GM12878 (cell line): ENCODE data around the gene MAN2A1. TPM values are rescaled to one million over a fixed set of nuclear protein-coding genes. Genes with fewer than 3 reads are reported as not detected.

Experiments used
- ATAC-seq: fragments of 200-7000 bp; cut with Tn5 transposase; 3 replicates; pipeline ENCODE4 v1.9.1; 2020; ENCODE audit warnings: mild to moderate bottlenecking, moderate library complexity
- BruUV-seq: library from RNA; stranded (reverse); fragments of 400-500 nt; replicated peaks from 2 replicates; lab custom pipeline; 2021; lab: Mats Ljungman, UMichigan
- CTCF ChIA-PET: fragments of 300-600 bp; sonication (Branson Sonifier 250); formaldehyde crosslinking; extraction: SDS; loops from one replicate; lab custom pipeline; 2021; ENCODE audit warnings: inconsistent platforms; lab: Yijun Ruan, JAX
- POLR2A ChIA-PET: fragments of 350-600 bp; formaldehyde crosslinking; extraction: SDS; loops from one replicate; lab custom pipeline; 2021; ENCODE audit warnings: inconsistent platforms; lab: Charles Lee
- RAD21 ChIA-PET: fragments of 300-600 bp; sonication (Branson Sonifier 250); formaldehyde crosslinking; loops from one replicate; lab custom pipeline; 2023; ENCODE audit warnings: antibody characterized with exemption; ENCODE audit not compliant: unreplicated experiment; lab: Charles Lee
- SMC1A ChIA-PET: fragments of 300-600 bp; sonication (Branson Sonifier 250); formaldehyde crosslinking; loops from one replicate; lab custom pipeline; 2023; ENCODE audit not compliant: unreplicated experiment, uncharacterized antibody; lab: Charles Lee
- DNase-seq: peaks from one replicate; pipeline ENCODE4 v3.0.0-alpha.2; 2011; ENCODE audit warnings: low read depth, low spot score
- FAIRE-seq: peaks from 3 replicates; lab custom pipeline; 2011; peaks lifted over from hg19 to GRCh38; lab: Jason Lieb, UNC
- H2AFZ ChIP-seq: 2 replicates; pipeline ENCODE4 v1.6.0; 2011; ENCODE audit warnings: low read depth, low read length, control low read depth; ENCODE audit not compliant: control insufficient read depth
- H3K27ac ChIP-seq: 2 replicates; pipeline ENCODE4 v1.5.1; 2011; ENCODE audit warnings: control low read depth; ENCODE audit not compliant: control insufficient read depth, insufficient read depth
- H3K27me3 ChIP-seq, 2 experiments: replicated peaks in 1 of 2; 2 replicates each; pipeline versions ENCODE4 v1.6.0 to v1.6.1; 2011; ENCODE audit warnings: low read length in 1 of 2; ENCODE audit not compliant: control insufficient read depth in 2 of 2, insufficient read depth in 2 of 2
- H3K36me3 ChIP-seq, 2 experiments: 2 replicates each; pipeline ENCODE4 v1.5.1; 2011; ENCODE audit warnings: low read length in 1 of 2; ENCODE audit not compliant: control insufficient read depth in 2 of 2, insufficient read depth in 2 of 2
- H3K4me1 ChIP-seq: 2 replicates; pipeline ENCODE4 v1.6.1; 2011; ENCODE audit warnings: mild to moderate bottlenecking, low read length, moderate library complexity, mixed read lengths; ENCODE audit not compliant: control insufficient read depth, insufficient read depth
- H3K4me2 ChIP-seq: 2 replicates; pipeline ENCODE4 v1.6.0; 2011; ENCODE audit warnings: control low read depth; ENCODE audit not compliant: control insufficient read depth, insufficient read depth
- H3K4me3 ChIP-seq: fragments of 200-600 bp; sonication (generic); 2 replicates; pipeline ENCODE4 v1.5.1; 2016
- H3K79me2 ChIP-seq: 2 replicates; pipeline ENCODE4 v1.6.0; 2011; ENCODE audit warnings: low read length; ENCODE audit not compliant: control insufficient read depth, insufficient read depth
- H3K9ac ChIP-seq: 2 replicates; pipeline ENCODE4 v1.8.0; 2011; ENCODE audit warnings: low read length, control low read depth, mixed read lengths; ENCODE audit not compliant: control insufficient read depth, insufficient read depth
- H3K9me3 ChIP-seq: replicated peaks from 3 replicates; pipeline ENCODE4 v1.5.1; 2011; ENCODE audit warnings: mild to moderate bottlenecking, low read length; ENCODE audit not compliant: control insufficient read depth, insufficient read depth
- H4K20me1 ChIP-seq: 2 replicates; pipeline ENCODE4 v1.6.0; 2011; ENCODE audit not compliant: control insufficient read depth, insufficient read depth
- ATF2 ChIP-seq: IDR thresholded peaks from 2 replicates; pipeline ENCODE4 v1.6.1; 2012; ENCODE audit warnings: low read length, inconsistent platforms
- BMI1 ChIP-seq: fragments of 450-650 bp; IDR thresholded peaks from 2 replicates; pipeline ENCODE4 v1.6.1; 2016; ENCODE audit warnings: mild to moderate bottlenecking, moderate library complexity, borderline replicate concordance
- CBFB ChIP-seq: IDR thresholded peaks from 2 replicates; pipeline ENCODE4 v1.6.1; 2016; ENCODE audit warnings: antibody characterized with exemption, low read depth
- EED ChIP-seq: sonication (generic); IDR thresholded peaks from 2 replicates; pipeline ENCODE4 v1.6.1; 2016; ENCODE audit warnings: antibody characterized with exemption, low read depth
- HCFC1 ChIP-seq: fragments of 150-350 bp; IDR thresholded peaks from 2 replicates; pipeline ENCODE4 v1.6.1; 2014; ENCODE audit warnings: low read length
- KDM1A ChIP-seq: fragments of 200-600 bp; sonication (generic); IDR thresholded peaks from 2 replicates; pipeline ENCODE4 v1.6.1; 2016; ENCODE audit warnings: borderline replicate concordance
- KLF5 ChIP-seq: fragments of 450-650 bp; IDR thresholded peaks from 2 replicates; pipeline ENCODE4 v1.6.1; 2014; ENCODE audit warnings: mild to moderate bottlenecking; ENCODE audit not compliant: partially characterized antibody
- RUNX3 ChIP-seq: IDR thresholded peaks from 2 replicates; pipeline ENCODE4 v1.6.1; 2012; ENCODE audit warnings: low read length, inconsistent platforms
- STAT3 ChIP-seq: IDR thresholded peaks from 2 replicates; pipeline ENCODE4 v1.6.1; 2011; ENCODE audit warnings: low read depth, low read length, improper control_type of control experiment
- WGBS: methylation state at CpG from one replicate; pipeline ENCODE4 v1.1.6; 2016; ENCODE audit warnings: low lambda C conversion rate; ENCODE audit not compliant: insufficient replicate concordance, insufficient coverage; ENCODE audit errors: missing lambda C conversion rate; 5-methylcytosine and 5-hydroxymethylcytosine counted together
- in situ Hi-C: fragments of 300-500 bp; cut with MboI; formaldehyde crosslinking; loops from 9 replicates; pipeline ENCODE4 v1.14.3; 2018; ENCODE audit warnings: mixed read lengths
- intact Hi-C: fragments of 100-400 bp; cut with micrococcal nuclease; formaldehyde crosslinking; loops from one replicate; pipeline ENCODE4 v1.14.2; 2022; ENCODE audit not compliant: unreplicated experiment
- polyA plus RNA-seq, 11 experiments: library from polyadenylated mRNA; depleted of rRNA in 4 of 11; unstranded in 6 of 11; stranded (reverse) in 5 of 11; fragments of >200 nt; fragmentation: Nextera tagmentation in 4 of 11; fragmentation: Illumina TruSeq in 1 of 11; extraction: Ambion mirVana in 4 of 11; extraction: Trizol in 1 of 11; gene quantifications; 1 replicate in 1 of 11; 2 replicates in 10 of 11; pipeline versions ENCODE4 v1.2.1 to v1.2.3, GENCODE V29; 2011 to 2016; ENCODE audit warnings: inconsistent platforms in 2 of 11, missing spikeins in 2 of 11, low read depth in 1 of 11
- total RNA-seq, 4 experiments: library from RNA; depleted of rRNA in 3 of 4; stranded (reverse); fragments of >200 nt in 3 of 4; fragmentation: Illumina TruSeq in 1 of 4; extraction: Trizol in 1 of 4; gene quantifications; 2 replicates each; pipeline versions ENCODE4 v1.2.1 to v1.2.3, GENCODE V29; 2013 to 2021
- TF ChIP-seq, protein P1 (sequence below): IDR thresholded peaks from 2 replicates; pipeline ENCODE4 v1.6.1; 2011; ENCODE audit warnings: borderline replicate concordance, low read depth, mild to moderate bottlenecking, moderate library complexity, mixed read lengths, low read length; ENCODE audit not compliant: insufficient read depth; ENCODE audit errors: extremely low read length
- TF ChIP-seq, protein P2 (sequence below): IDR thresholded peaks from 2 replicates; pipeline ENCODE4 v1.6.1; 2011; ENCODE audit warnings: low read depth, low read length, improper control_type of control experiment, borderline replicate concordance
- TF ChIP-seq, protein P3 (sequence below): fragments of 450-650 bp; IDR thresholded peaks from 2 replicates; pipeline ENCODE4 v1.6.1; 2016; ENCODE audit warnings: mild to moderate bottlenecking

The MAN2A1 gene
- total and polyA plus RNA-seq, 10 of the 15 experiments (the other 5 are each of a cell fraction or from before 2014, with no cell fraction given) = 4.2 to 27.9 (median 10.5) TPM

DNA sequence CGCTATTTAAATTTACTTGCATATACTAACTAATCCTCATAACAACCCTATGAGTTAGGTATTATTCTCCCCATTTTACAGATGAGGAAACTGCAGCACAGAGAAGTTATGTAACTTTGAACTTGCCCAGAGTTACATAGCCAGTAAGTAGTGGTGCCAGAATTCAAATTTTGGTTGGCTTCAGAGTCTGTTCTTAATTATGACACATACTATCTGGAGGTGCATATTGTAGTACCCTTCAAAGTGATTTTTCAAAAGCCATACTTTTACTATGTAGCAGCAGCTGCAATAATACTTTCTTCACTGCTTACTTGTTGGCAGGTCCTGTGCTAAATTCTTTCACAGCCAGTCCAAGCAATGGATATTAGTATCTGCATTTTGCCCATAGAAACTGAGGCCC, 16.4 kb downstream of the MAN2A1 start:
- ChIA-PET POLR2A (interaction anchor here (1.6 kb wide), 1 partner anchor 10 kb away, joined by 3 read pairs; no protein-coding TSS in a partner anchor), SMC1A (interaction anchor here (1.4 to 1.9 kb wide), 2 partner anchors 10 to 49 kb away, joined by 3 to 8 read pairs; no protein-coding TSS in a partner anchor), RAD21 (no interaction called here), CTCF (no interaction called here)
- ATAC-seq = no peak
- Histone ChIP-seq H3K9ac (no peak overlapping the region), H3K4me1 (peaks cover 2% of the 10 kb centered on the region), H3K79me2 (peaks cover 3% of the 10 kb centered on the region; the same call in 1 of the 2 replicates), H3K4me2 (no peak overlapping the region), H3K36me3 (no peaks in the 10 kb centered on the region), H2AFZ (no peak overlapping the region), H3K27me3 (no peaks in the 10 kb centered on the region), H3K27ac (no peak overlapping the region), H4K20me1 (no peaks in the 10 kb centered on the region), H3K9me3 (no peaks in the 10 kb centered on the region; the same call in 2 of the 3 replicates), H3K4me3 (no peak overlapping the region)
- FAIRE-seq = peak; percentile 31
- DNase-seq = no peak
- BruUV-seq = no TSS peak
- no peak for TF ChIP-seq CBFB
- no peak for TF ChIP-seq RUNX3
- TF ChIP-seq, protein P1, sequence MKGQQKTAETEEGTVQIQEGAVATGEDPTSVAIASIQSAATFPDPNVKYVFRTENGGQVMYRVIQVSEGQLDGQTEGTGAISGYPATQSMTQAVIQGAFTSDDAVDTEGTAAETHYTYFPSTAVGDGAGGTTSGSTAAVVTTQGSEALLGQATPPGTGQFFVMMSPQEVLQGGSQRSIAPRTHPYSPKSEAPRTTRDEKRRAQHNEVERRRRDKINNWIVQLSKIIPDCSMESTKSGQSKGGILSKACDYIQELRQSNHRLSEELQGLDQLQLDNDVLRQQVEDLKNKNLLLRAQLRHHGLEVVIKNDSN = no peak
- TF ChIP-seq ATF2 = no peak
- TF ChIP-seq, protein P2, sequence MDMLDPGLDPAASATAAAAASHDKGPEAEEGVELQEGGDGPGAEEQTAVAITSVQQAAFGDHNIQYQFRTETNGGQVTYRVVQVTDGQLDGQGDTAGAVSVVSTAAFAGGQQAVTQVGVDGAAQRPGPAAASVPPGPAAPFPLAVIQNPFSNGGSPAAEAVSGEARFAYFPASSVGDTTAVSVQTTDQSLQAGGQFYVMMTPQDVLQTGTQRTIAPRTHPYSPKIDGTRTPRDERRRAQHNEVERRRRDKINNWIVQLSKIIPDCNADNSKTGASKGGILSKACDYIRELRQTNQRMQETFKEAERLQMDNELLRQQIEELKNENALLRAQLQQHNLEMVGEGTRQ = no peak
- no peak for TF ChIP-seq STAT3
- TF ChIP-seq EED = no peak
- no peak for TF ChIP-seq BMI1
- TF ChIP-seq, protein P3, sequence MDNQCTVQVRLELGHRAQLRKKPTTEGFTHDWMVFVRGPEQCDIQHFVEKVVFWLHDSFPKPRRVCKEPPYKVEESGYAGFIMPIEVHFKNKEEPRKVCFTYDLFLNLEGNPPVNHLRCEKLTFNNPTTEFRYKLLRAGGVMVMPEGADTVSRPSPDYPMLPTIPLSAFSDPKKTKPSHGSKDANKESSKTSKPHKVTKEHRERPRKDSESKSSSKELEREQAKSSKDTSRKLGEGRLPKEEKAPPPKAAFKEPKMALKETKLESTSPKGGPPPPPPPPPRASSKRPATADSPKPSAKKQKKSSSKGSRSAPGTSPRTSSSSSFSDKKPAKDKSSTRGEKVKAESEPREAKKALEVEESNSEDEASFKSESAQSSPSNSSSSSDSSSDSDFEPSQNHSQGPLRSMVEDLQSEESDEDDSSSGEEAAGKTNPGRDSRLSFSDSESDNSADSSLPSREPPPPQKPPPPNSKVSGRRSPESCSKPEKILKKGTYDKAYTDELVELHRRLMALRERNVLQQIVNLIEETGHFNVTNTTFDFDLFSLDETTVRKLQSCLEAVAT = no peak
- TF ChIP-seq KLF5 = no peak
- no peak for TF ChIP-seq HCFC1
- no peak for TF ChIP-seq KDM1A
- intact Hi-C loops (no loop called here), in situ Hi-C loops (no loop called here)
- 90% methylated on average over 1 of the region's 1 CpG for WGBS
